Measurements from ENCODE around the gene QSER1. TPM values are rescaled to one million over a fixed set of nuclear protein-coding genes. Genes with fewer than 3 reads are reported as not detected.

QSER1 gene
- total and polyA plus RNA-seq, 9 of the 15 experiments (the other 6 are each of a cell fraction or from before 2014, with no cell fraction given): 5.8 to 33.6 (median 22.3) TPM

DNA sequence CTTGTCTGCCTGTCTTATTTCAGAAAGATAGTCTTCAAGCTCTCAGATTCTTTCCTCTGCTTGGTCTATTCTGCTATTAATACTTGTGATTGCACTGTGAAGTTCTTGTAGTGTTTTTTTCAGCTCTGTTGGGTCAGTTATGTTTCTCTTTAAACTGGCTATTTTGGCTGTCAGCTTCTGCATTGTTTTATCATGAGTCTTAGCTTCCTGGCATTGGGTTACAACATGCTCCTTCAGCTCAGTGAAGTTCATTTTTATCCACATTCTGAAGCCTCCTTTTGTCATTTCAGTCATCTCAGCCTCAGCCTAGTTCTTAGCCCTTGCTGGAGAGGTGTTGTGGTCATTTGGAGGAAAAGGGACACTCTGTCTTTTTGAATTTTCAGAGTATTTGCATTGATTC, 107.6 kb downstream of the QSER1 start:
- Histone ChIP-seq H2AFZ (ENCODE audit: low read depth, low read length) (no peak overlapping the region), H3K4me2 (ENCODE audit: insufficient read depth, low read length) (no peak overlapping the region), H3K4me3 (no peak overlapping the region), H3K79me2 (ENCODE audit: control insufficient read depth, insufficient read depth, low read length) (no peaks in the 10 kb centered on the region), H3K9ac (ENCODE audit: insufficient read depth in 1 of 2, low read depth in 2 of 2, low read length in 2 of 2) (no peak overlapping the region), H3K9me3 (replicated peaks; ENCODE audit: control insufficient read depth, insufficient read depth, low read depth, low read length) (no peaks in the 10 kb centered on the region), H3K4me1 (replicated peaks in 1 of 2; ENCODE audit: control insufficient read depth in 2 of 2, insufficient read depth in 2 of 2, low read length in 2 of 2) (no peaks in the 10 kb centered on the region), H4K20me1 (replicated peaks; ENCODE audit: control insufficient read depth, insufficient read depth, low read length) (no peaks in the 10 kb centered on the region), H3K36me3 (ENCODE audit: control insufficient read depth, insufficient read depth, low read length) (no peaks in the 10 kb centered on the region), H3K27ac (ENCODE audit: extremely low read depth, low read depth, low read length) (no peak overlapping the region), H3K27me3 (ENCODE audit: control insufficient read depth in 2 of 2, insufficient read depth in 2 of 2, low read length in 2 of 2) (peaks cover 6 to 9% of the 10 kb centered on the region in 2 experiments; a peak in 3 of 5 replicates), H3K9me1 (ENCODE audit: control insufficient read depth, insufficient read depth, low read length) (no peaks in the 10 kb centered on the region)
- ChIA-PET POLR2A (no interaction called here), CTCF (ENCODE audit: low intra/inter-chr PET ratio) (no interaction called here)
- no peak for DNase-seq (ENCODE audit: extremely low read depth in 1 of 4, low spot score in 3 of 4)
- TF ChIP-seq TAL1 (IDR thresholded peaks at IDR 0.05): no peak
- TF ChIP-seq U2AF1 (optimal IDR thresholded peaks at IDR 0.05; ENCODE audit: low read depth, low read length): no peak
- TF ChIP-seq, protein P1, sequence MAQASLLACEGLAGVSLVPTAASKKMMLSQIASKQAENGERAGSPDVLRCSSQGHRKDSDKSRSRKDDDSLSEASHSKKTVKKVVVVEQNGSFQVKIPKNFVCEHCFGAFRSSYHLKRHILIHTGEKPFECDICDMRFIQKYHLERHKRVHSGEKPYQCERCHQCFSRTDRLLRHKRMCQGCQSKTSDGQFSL (CRISPR knock-in tag; IDR thresholded peaks at IDR 0.05): no peak
- TF ChIP-seq, protein P1 (tag; IDR thresholded peaks at IDR 0.05): no peak
- TF ChIP-seq, protein P2, sequence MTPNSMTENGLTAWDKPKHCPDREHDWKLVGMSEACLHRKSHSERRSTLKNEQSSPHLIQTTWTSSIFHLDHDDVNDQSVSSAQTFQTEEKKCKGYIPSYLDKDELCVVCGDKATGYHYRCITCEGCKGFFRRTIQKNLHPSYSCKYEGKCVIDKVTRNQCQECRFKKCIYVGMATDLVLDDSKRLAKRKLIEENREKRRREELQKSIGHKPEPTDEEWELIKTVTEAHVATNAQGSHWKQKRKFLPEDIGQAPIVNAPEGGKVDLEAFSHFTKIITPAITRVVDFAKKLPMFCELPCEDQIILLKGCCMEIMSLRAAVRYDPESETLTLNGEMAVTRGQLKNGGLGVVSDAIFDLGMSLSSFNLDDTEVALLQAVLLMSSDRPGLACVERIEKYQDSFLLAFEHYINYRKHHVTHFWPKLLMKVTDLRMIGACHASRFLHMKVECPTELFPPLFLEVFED (CRISPR knock-in tag; conservative IDR thresholded peaks at IDR 0.05): no peak
- in situ Hi-C loops (cut with MboI): no loop called here
- intact Hi-C loops (cut with micrococcal nuclease): no loop called here
- ATAC-seq: no peak
- FAIRE-seq: no peak
- BruUV-seq (replicated peaks): no TSS peak
